SK-N-SH (cell line): ENCODE results near the gene SCYL1. TPM values are rescaled to one million over a fixed set of nuclear protein-coding genes. Genes with fewer than 3 reads are reported as not detected.

Experiments used
- CTCF ChIA-PET: fragments of 300-600, 350-600 bp; formaldehyde crosslinking; extraction: SDS; loops from one replicate; lab custom pipeline; 2021; lab: Yijun Ruan, JAX
- POLR2A ChIA-PET: fragments of 350-600 bp; sonication (Branson Sonifier 250); formaldehyde crosslinking; extraction: SDS; loops from one replicate; lab custom pipeline; 2020; ENCODE audit warnings: antibody characterized with exemption, inconsistent platforms; lab: Yijun Ruan, JAX
- DNase-seq: peaks from one replicate; pipeline ENCODE4 v3.0.0; 2012
- H2AFZ ChIP-seq: fragments of 200-600 bp; sonication (generic); 2 replicates; pipeline ENCODE4 v1.8.1; 2016; ENCODE audit warnings: antibody characterized with exemption, mild to moderate bottlenecking, low read depth
- H3F3A ChIP-seq: fragments of 200-600 bp; sonication (generic); replicated peaks from 2 replicates; pipeline ENCODE3; 2016; ENCODE audit warnings: antibody characterized with exemption, mild to moderate bottlenecking; ENCODE audit not compliant: insufficient read depth
- H3K27ac ChIP-seq, 2 experiments: fragments of 200-500 bp in 1 of 2; fragments of 200-600 bp in 1 of 2; sonication (Bioruptor generic) in 1 of 2; sonication (generic), shearing (Covaris generic) in 1 of 2; 2 replicates each; pipeline versions ENCODE4 v1.5.1 to v1.6.1; 2014 to 2016; ENCODE audit warnings: low read depth in 2 of 2, inconsistent platforms in 1 of 2, low read length in 1 of 2, mild to moderate bottlenecking in 1 of 2, mixed read lengths in 1 of 2
- H3K27me3 ChIP-seq: fragments of 200-600 bp; sonication (generic), shearing (Covaris generic); 2 replicates; pipeline ENCODE4 v1.6.1; 2016; ENCODE audit warnings: mixed run types; ENCODE audit not compliant: insufficient read depth
- H3K36me3 ChIP-seq, 2 experiments: fragments of 200-500 bp in 1 of 2; fragments of 200-600 bp in 1 of 2; sonication (Bioruptor generic) in 1 of 2; sonication (generic) in 1 of 2; replicated peaks in 1 of 2; 2 replicates each; pipeline versions ENCODE3 to v1.5.1; 2014 to 2016; ENCODE audit warnings: low read length in 1 of 2, mild to moderate bottlenecking in 1 of 2; ENCODE audit not compliant: insufficient read depth in 2 of 2, control insufficient read depth in 1 of 2
- H3K4me1 ChIP-seq, 2 experiments: fragments of 200-500 bp in 1 of 2; fragments of 200-600 bp in 1 of 2; sonication (Bioruptor generic) in 1 of 2; sonication (generic), shearing (Covaris generic) in 1 of 2; 2 replicates each; pipeline versions ENCODE4 v1.5.1 to v1.6.1; 2014 to 2016; ENCODE audit warnings: low read depth in 1 of 2, low read length in 1 of 2, mixed run types in 1 of 2; ENCODE audit not compliant: insufficient read depth in 2 of 2, control insufficient read depth in 1 of 2
- H3K4me2 ChIP-seq: fragments of 200-600 bp; sonication (generic), shearing (Covaris generic); 2 replicates; pipeline ENCODE4 v1.6.1; 2017; ENCODE audit warnings: mixed run types
- H3K4me3 ChIP-seq, 2 experiments: fragments of 200-500 bp in 1 of 2; fragments of 200-600 bp in 1 of 2; sonication (Bioruptor generic) in 1 of 2; sonication (generic), shearing (Covaris generic) in 1 of 2; 2 replicates each; pipeline versions ENCODE4 v1.5.1 to v1.8.1; 2014 to 2016; ENCODE audit warnings: low read depth in 2 of 2, inconsistent platforms in 1 of 2, low read length in 1 of 2, mild to moderate bottlenecking in 1 of 2, mixed read lengths in 1 of 2, moderate library complexity in 1 of 2
- H3K79me2 ChIP-seq: fragments of 200-600 bp; sonication (generic); 2 replicates; pipeline ENCODE4 v1.8.1; 2017; ENCODE audit warnings: mild to moderate bottlenecking; ENCODE audit not compliant: insufficient read depth
- H3K9ac ChIP-seq: fragments of 200-600 bp; sonication (generic); 2 replicates; pipeline ENCODE4 v1.6.1; 2017; ENCODE audit warnings: mixed run types
- H3K9me2 ChIP-seq: fragments of 200-600 bp; sonication (generic); 2 replicates; pipeline ENCODE4 v1.6.1; 2017; ENCODE audit warnings: mixed run types
- H3K9me3 ChIP-seq: fragments of 200-600 bp; sonication (generic); 2 replicates; pipeline ENCODE4 v1.6.1; 2017; ENCODE audit warnings: mixed run types, mild to moderate bottlenecking, moderate library complexity
- H4K20me1 ChIP-seq: fragments of 200-600 bp; sonication (generic); 2 replicates; pipeline ENCODE4 v1.6.1; 2017; ENCODE audit warnings: mild to moderate bottlenecking, mixed run types; ENCODE audit not compliant: insufficient read depth
- ELF1 ChIP-seq: IDR thresholded peaks from 2 replicates; pipeline ENCODE4 v1.4.0; 2012
- EZH2phosphoT487 ChIP-seq: fragments of 200-600 bp; sonication (generic); IDR thresholded peaks from 2 replicates; pipeline ENCODE4 v1.6.1; 2017; ENCODE audit warnings: low read depth, mixed run types, mild to moderate bottlenecking, antibody characterized with exemption, moderate library complexity, borderline replicate concordance
- FOSL2 ChIP-seq: IDR thresholded peaks from 2 replicates; pipeline ENCODE4 v1.4.0; 2012; ENCODE audit warnings: low read depth, mild to moderate bottlenecking, moderate library complexity, borderline replicate concordance
- FOXJ3 ChIP-seq: sonication (generic); formaldehyde crosslinking; IDR thresholded peaks from 2 replicates; pipeline ENCODE4 v1.5.1; 2020; ENCODE audit warnings: mild to moderate bottlenecking, missing genetic modification reagents
- FOXM1 ChIP-seq: IDR thresholded peaks from 2 replicates; pipeline ENCODE4 v1.4.0; 2012; ENCODE audit warnings: low read depth, mild to moderate bottlenecking
- MEF2A ChIP-seq: IDR thresholded peaks from 2 replicates; pipeline ENCODE4 v1.4.0; 2012; ENCODE audit warnings: low read depth, borderline replicate concordance
- MXI1 ChIP-seq: IDR thresholded peaks from 2 replicates; pipeline ENCODE4 v1.6.1; 2012; ENCODE audit warnings: mild to moderate bottlenecking, low read depth, low read length, improper control_type of control experiment
- NFIC ChIP-seq: IDR thresholded peaks from 2 replicates; pipeline ENCODE4 v1.4.0; 2012; ENCODE audit warnings: borderline replicate concordance
- PBX3 ChIP-seq: IDR thresholded peaks from 2 replicates; pipeline ENCODE4; 2012
- RAD21 ChIP-seq: IDR thresholded peaks from 2 replicates; pipeline ENCODE4 v1.6.1; 2012; ENCODE audit warnings: mild to moderate bottlenecking, low read length
- RCOR1 ChIP-seq: fragments of 150-350 bp; IDR thresholded peaks from 2 replicates; pipeline ENCODE4 v1.6.1; 2017; ENCODE audit warnings: antibody characterized with exemption, low read length
- RFX5 ChIP-seq: IDR thresholded peaks from 2 replicates; pipeline ENCODE4 v1.6.1; 2012; ENCODE audit warnings: mild to moderate bottlenecking, improper control_type of control experiment, low read length
- SIN3A ChIP-seq: IDR thresholded peaks from 2 replicates; pipeline ENCODE4 v1.6.1; 2012; ENCODE audit warnings: low read depth, mild to moderate bottlenecking, low read length, moderate library complexity, borderline replicate concordance
- SMC3 ChIP-seq: IDR thresholded peaks from 2 replicates; pipeline ENCODE4 v1.6.1; 2012; ENCODE audit warnings: low read depth, low read length, improper control_type of control experiment
- TEAD4 ChIP-seq: IDR thresholded peaks from 2 replicates; pipeline ENCODE4 v1.4.0; 2012; ENCODE audit warnings: mild to moderate bottlenecking, borderline replicate concordance; ENCODE audit not compliant: insufficient read depth
- USF1 ChIP-seq: IDR thresholded peaks from 2 replicates; pipeline ENCODE4 v1.4.0; 2012; ENCODE audit warnings: low read depth, borderline replicate concordance
- YY1 ChIP-seq: IDR thresholded peaks from 2 replicates; pipeline ENCODE4 v1.4.0; 2012; ENCODE audit warnings: low read depth, mild to moderate bottlenecking
- ZBTB33 ChIP-seq: IDR thresholded peaks from 2 replicates; pipeline ENCODE4 v1.4.0; 2012; ENCODE audit warnings: low read depth, borderline replicate concordance
- WGBS: methylation state at CpG from one replicate; pipeline ENCODE4 v1.1.6; 2017; ENCODE audit warnings: low lambda C conversion rate; 5-methylcytosine and 5-hydroxymethylcytosine counted together
- polyA plus RNA-seq, 3 experiments: library from polyadenylated mRNA; depleted of rRNA; stranded (reverse); fragments of >200 nt; gene quantifications; 2 replicates each; pipeline ENCODE4 v1.2.3, GENCODE V29; 2012

SCYL1 gene
- polyA plus RNA-seq, 1 of the 3 experiments (the other 2 are of a cell fraction): 79.9 TPM

GRCh38 chr11:65524014-65524740 lies 706 bp upstream of the SCYL1 start (continued):
- TF ChIP-seq EZH2phosphoT487: no peak
- TF ChIP-seq NFIC: no peak
- TF ChIP-seq FOXJ3 (CRISPR knock-in tag): no peak
- no peak for TF ChIP-seq RAD21
- TF ChIP-seq MXI1: no peak
- TF ChIP-seq, all 33 proteins: peak for 0

- Histone ChIP-seq H4K20me1 (peaks cover 13% of the 10 kb centered on the region; the same call in 1 of the 2 replicates), H3K27ac (peak overlapping the region; percentile 56 to 62; a peak in 2 of 4 replicates), H3K9ac (peak overlapping the region; percentile 96), H3K9me3 (no peaks in the 10 kb centered on the region), H3K4me1 (peaks cover 5 to 18% of the 10 kb centered on the region in 2 experiments; a peak in 3 of 4 replicates), H3K36me3 (peaks cover 17 to 31% of the 10 kb centered on the region in 2 experiments), H2AFZ (0 out of 2 replicates have a peak overlapping the region, but pooled peaks have one; percentile 63), H3K4me2 (peak overlapping the region; percentile 99), H3F3A (peaks cover 19% of the 10 kb centered on the region), H3K9me2 (no peaks in the 10 kb centered on the region), H3K79me2 (peaks cover 30% of the 10 kb centered on the region), H3K27me3 (no peaks in the 10 kb centered on the region), H3K4me3 (peak overlapping the region; percentile 78 to 81)
- ChIA-PET POLR2A (interaction anchor here (1.0 to 1.9 kb wide), 6 partner anchors 10 to 105 kb away, joined by 3 to 10 read pairs (median 5); partner anchors contain the start of gene NEAT1), CTCF (interaction anchor here (0.6 to 6.7 kb wide), 9 partner anchors 10 to 57 kb away, joined by 3 to 69 read pairs (median 4); partner anchors contain the start of gene FAM89B)
- WGBS: 58% methylated on average over 17 of the region's 31 CpGs
- TF ChIP-seq RCOR1 (no peak), TEAD4 (no peak), FOXM1 (no peak), ELF1 (no peak), PBX3 (no peak), MEF2A (no peak), USF1 (no peak), SIN3A (no peak), EZH2phosphoT487 (no peak), ZBTB33 (no peak), FOSL2 (no peak), YY1 (no peak), SMC3 (no peak), RFX5 (no peak), NFIC (no peak)
- peak; percentile 12 for DNase-seq
These were observed 930 bp downstream of the SCYL1 start for GRCh38 chr11:65525546-65526480.
